Measurements from ENCODE around the gene EDAR. TPM values are rescaled to one million over a fixed set of nuclear protein-coding genes. Genes with fewer than 3 reads are reported as not detected.

Gene EDAR
- polyA plus RNA-seq, 3 donors from 2014 or later, result not detected

- Mint-ChIP-seq H3K27ac (no peak overlapping the region), H3K9me3 (no peaks in the 10 kb centered on the region), H3K4me3 (no peak overlapping the region), H3K4me1 (no peaks in the 10 kb centered on the region), H3K36me3 (no peaks in the 10 kb centered on the region), H3K27me3 (ENCODE audit: low read depth in 3 of 3) (peaks cover 0 to 5% (median 4%) of the 10 kb centered on the region in 3 donors)
- DNase-seq, result no peak
These were observed 61.6 kb downstream of the EDAR start for GRCh38 chr2:108927405-108927804.

DNA sequence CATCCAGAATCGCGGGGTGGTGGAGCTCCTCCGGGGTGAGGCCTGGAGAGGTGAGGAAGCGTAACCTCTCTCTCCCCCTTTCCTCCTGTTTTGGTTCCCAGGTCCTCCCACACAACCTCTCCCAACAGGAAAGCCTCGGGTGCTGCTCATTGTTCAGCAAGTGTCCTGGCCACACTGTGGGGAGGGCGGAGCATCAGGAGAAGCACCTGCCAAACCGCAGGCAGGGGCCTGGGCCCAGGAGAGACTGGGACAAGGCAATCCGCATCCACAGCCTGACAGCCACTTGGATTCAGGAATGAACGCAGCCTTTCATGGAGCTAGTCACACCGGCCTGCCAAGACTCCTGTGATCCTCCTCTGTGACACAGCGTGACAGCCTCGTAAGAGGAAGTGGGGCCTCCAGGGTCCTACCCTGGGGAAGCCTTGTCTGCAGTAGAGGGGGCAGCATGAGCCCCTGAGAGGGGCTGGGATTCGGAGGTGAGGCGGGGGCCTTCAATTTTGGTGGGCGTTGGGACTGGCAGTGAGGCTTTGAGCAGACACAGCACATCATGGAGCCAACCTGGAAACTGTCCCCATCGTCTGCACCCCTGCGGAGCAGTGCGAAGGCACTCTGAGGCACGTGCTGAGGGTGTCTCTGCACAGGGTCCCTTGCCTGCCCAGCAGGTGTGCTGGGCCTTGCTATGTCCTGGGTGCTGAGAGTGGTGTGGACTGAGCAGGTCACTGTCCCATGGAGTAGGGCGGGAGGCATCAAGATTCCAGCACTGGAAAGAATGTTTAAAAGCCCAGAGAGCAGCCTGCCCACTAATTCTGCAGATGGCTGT is 62.2 kb downstream of the EDAR start:
- Mint-ChIP-seq H3K27ac (no peak overlapping the region), H3K4me3 (no peak overlapping the region), H3K9me3 (no peaks in the 10 kb centered on the region), H3K27me3 (ENCODE audit: low read depth in 3 of 3) (peaks cover 0 to 5% (median 0%) of the 10 kb centered on the region in 3 donors), H3K4me1 (no peaks in the 10 kb centered on the region), H3K36me3 (no peaks in the 10 kb centered on the region)
- DNase-seq, result no peak

DNA sequence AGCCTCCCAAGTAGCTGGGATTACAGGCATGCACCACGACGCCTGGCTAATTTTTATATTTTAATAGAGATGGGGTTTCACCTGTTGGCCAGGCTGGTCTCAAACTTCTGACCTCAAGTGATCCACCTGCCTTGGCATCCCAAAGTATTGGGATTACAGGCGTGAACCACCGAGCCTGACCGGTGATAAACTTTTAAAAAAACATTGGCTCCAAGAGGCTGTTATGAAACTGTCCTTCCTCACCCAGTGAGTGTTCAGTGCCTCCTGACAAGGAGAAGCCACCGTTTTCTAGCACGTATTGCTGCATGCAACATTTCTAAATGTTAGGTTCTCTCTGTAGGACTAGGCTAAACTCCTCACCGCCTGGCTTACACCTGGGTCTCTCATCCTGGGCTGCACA is 63.3 kb downstream of the EDAR start:
- Mint-ChIP-seq H3K4me1 (no peaks in the 10 kb centered on the region), H3K27ac (no peak overlapping the region), H3K9me3 (no peaks in the 10 kb centered on the region), H3K27me3 (ENCODE audit: low read depth in 3 of 3) (peaks cover 0 to 5% (median 0%) of the 10 kb centered on the region in 3 donors), H3K4me3 (no peak overlapping the region), H3K36me3 (no peaks in the 10 kb centered on the region)
- no peak for DNase-seq

DNA sequence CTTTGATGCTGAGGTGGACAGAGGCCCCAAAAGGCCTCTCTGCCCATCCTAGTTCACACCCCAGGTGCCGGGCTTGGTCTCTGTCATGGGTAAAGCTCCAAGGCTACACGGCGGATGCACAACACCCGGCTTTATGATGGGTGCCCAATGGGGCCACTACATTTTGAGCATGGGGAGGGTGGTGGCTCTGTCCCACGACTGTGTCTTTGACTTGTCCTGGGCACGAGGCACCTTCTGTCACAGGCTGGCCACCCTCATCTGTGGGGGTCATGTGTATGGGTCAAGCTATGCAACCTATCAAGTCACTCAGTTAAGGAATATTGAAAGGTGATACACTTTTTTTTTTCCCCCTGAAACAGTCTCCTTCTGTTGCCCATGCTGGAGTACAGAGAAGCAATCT is 63.7 kb downstream of the EDAR start:
- peaks cover 0 to 5% (median 2%) of the 10 kb centered on the region in 3 donors for H3K27me3 Mint-ChIP-seq (ENCODE audit: low read depth in 3 of 3)
- no peak overlapping the region for H3K27ac Mint-ChIP-seq
- no peak overlapping the region for H3K4me3 Mint-ChIP-seq
- H3K36me3 Mint-ChIP-seq, result no peaks in the 10 kb centered on the region
- DNase-seq, result no peak
- H3K4me1 Mint-ChIP-seq, result no peaks in the 10 kb centered on the region
- H3K9me3 Mint-ChIP-seq, result no peaks in the 10 kb centered on the region

DNA sequence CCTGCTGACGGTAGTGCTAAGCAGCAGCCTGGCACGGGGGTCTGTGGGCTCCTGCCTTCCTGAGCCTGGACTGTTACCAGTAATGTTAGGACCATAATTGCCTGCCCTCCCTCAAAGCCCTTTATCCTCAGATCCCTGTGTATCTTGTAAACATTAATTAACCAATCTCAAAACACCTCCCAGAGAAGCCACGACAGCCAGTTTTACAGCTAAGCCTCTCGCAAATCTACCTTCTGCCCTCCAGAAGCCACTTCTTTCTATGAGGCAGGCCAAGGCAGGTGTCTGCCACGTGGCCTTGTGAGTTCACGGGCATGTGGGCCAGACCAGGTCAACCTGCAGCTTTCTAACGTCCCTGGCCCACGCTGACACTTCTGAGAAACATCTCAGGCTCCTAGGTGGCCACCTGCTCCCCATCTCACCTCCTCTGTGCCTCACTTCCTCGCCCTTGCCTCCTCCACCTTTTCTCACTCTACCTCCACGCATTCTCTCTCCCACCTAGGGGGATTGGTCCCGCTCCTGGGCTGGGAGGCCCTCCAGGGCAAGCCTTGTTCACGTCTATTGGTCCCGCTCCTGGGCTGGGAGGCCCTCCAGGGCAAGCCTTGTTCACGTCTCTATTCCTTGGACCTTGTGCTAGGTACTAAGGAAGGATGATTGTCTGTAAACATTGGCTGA is 64.3 kb downstream of the EDAR start:
- Mint-ChIP-seq H3K27ac (no peak overlapping the region), H3K4me1 (no peaks in the 10 kb centered on the region), H3K9me3 (no peaks in the 10 kb centered on the region), H3K4me3 (no peak overlapping the region), H3K27me3 (ENCODE audit: low read depth in 3 of 3) (peaks cover 0 to 5% (median 2%) of the 10 kb centered on the region in 3 donors), H3K36me3 (no peaks in the 10 kb centered on the region)
- no peak for DNase-seq

- H3K36me3 Mint-ChIP-seq, result no peaks in the 10 kb centered on the region
- H3K4me3 Mint-ChIP-seq, result no peak overlapping the region
- no peak for DNase-seq
- no peaks in the 10 kb centered on the region for H3K4me1 Mint-ChIP-seq
- no peak overlapping the region for H3K27ac Mint-ChIP-seq
- H3K27me3 Mint-ChIP-seq (ENCODE audit: low read depth in 3 of 3), result peaks cover 0 to 5% (median 2%) of the 10 kb centered on the region in 3 donors
- H3K9me3 Mint-ChIP-seq, result no peaks in the 10 kb centered on the region
These were observed 65.1 kb downstream of the EDAR start for GRCh38 chr2:108923736-108924579.

DNA sequence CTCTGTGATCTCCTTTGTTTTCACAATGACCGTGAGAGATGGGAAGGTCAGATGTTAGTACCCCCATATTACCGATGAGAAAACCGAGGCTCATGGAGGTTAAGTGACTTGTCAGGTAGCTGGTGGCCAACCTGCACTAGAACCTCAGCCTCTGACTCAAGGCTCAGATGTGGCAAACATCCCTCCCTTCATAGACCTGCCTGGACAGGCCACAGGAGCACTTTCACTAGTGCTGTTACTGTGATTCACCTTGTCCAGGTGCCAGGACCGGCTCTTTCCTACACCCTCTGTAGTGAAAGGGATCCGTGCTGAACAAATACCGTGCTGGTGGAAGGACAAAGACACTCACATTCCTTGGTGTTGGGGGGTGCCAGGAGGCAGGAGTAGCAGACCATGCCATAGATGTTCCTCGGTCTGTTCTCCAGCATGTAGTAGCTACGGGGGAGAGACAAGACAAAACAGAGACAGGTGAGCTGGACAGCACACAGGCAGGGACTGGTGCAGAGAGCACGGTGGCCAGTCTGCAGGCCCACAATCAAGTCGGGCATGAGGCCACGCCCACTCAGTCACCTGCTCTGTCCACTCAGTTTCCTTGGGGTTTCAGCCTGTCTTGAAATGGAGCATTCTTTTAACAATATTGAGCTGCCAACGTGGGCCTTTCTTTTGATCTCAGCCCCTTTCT is 65.9 kb downstream of the EDAR start:
- H3K36me3 Mint-ChIP-seq, result no peaks in the 10 kb centered on the region
- H3K27ac Mint-ChIP-seq, result no peak overlapping the region
- H3K27me3 Mint-ChIP-seq (ENCODE audit: low read depth in 3 of 3), result peaks cover 0 to 5% (median 2%) of the 10 kb centered on the region in 3 donors
- no peak overlapping the region for H3K4me3 Mint-ChIP-seq
- H3K4me1 Mint-ChIP-seq, result no peaks in the 10 kb centered on the region
- no peak for DNase-seq
- H3K9me3 Mint-ChIP-seq, result no peaks in the 10 kb centered on the region

DNA sequence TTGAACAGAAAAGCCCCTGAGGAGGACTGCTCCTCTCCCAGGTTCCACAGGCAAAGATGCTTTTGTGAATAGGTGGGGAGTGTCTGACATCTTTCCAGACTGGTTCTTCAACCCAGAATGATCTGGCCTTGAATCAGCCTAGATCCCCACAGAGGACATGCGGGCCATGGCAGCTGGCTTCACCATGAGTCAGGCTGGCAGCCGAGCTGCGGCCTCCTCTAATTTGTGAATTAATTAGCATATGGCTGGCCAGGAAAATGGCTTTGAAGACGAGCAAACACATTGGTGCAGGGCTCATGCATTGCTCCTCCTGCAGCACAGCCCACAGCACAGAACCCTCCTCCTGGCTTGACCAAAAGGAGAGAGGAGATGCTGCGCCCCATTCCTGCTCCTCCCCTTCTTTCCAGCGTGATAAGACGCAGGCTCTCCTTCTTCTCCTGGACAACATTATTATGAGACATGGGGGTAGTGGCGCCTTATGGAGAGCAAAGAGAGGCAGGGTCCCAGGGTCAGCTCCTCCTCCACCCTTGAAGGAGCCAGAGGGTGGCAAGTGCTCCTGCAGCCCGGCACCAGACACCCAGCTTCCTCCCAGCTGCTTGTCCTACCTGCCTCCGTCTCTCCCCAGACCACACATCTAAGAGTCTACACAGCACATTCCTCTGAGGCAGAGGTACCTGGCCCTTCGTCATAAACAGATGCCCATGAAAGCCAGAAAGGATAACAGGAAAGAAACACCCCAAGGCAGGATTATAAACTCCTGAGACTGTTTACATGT is 66.7 kb downstream of the EDAR start:
- peaks cover 0 to 2% (median 2%) of the 10 kb centered on the region in 3 donors for H3K27me3 Mint-ChIP-seq (ENCODE audit: low read depth in 3 of 3)
- no peaks in the 10 kb centered on the region for H3K4me1 Mint-ChIP-seq
- DNase-seq, result no peak
- H3K36me3 Mint-ChIP-seq, result no peaks in the 10 kb centered on the region
- H3K4me3 Mint-ChIP-seq, result no peak overlapping the region
- H3K9me3 Mint-ChIP-seq, result no peaks in the 10 kb centered on the region
- H3K27ac Mint-ChIP-seq, result no peak overlapping the region

- Mint-ChIP-seq H3K4me3 (no peak overlapping the region), H3K4me1 (no peaks in the 10 kb centered on the region), H3K27me3 (ENCODE audit: low read depth in 3 of 3) (peaks cover 0 to 2% (median 2%) of the 10 kb centered on the region in 3 donors), H3K27ac (no peak overlapping the region), H3K9me3 (no peaks in the 10 kb centered on the region), H3K36me3 (no peaks in the 10 kb centered on the region)
- no peak for DNase-seq
These were observed 67.7 kb downstream of the EDAR start for GRCh38 chr2:108921096-108922030.

- H3K4me3 Mint-ChIP-seq, result no peak overlapping the region
- H3K4me1 Mint-ChIP-seq, result no peaks in the 10 kb centered on the region
- H3K27me3 Mint-ChIP-seq (ENCODE audit: low read depth in 3 of 3), result peaks cover 0 to 2% (median 2%) of the 10 kb centered on the region in 3 donors
- DNase-seq, result no peak
- H3K9me3 Mint-ChIP-seq, result no peaks in the 10 kb centered on the region
- H3K36me3 Mint-ChIP-seq, result no peaks in the 10 kb centered on the region
- H3K27ac Mint-ChIP-seq, result no peak overlapping the region
These were observed 68.3 kb downstream of the EDAR start for GRCh38 chr2:108920686-108921085.

DNA sequence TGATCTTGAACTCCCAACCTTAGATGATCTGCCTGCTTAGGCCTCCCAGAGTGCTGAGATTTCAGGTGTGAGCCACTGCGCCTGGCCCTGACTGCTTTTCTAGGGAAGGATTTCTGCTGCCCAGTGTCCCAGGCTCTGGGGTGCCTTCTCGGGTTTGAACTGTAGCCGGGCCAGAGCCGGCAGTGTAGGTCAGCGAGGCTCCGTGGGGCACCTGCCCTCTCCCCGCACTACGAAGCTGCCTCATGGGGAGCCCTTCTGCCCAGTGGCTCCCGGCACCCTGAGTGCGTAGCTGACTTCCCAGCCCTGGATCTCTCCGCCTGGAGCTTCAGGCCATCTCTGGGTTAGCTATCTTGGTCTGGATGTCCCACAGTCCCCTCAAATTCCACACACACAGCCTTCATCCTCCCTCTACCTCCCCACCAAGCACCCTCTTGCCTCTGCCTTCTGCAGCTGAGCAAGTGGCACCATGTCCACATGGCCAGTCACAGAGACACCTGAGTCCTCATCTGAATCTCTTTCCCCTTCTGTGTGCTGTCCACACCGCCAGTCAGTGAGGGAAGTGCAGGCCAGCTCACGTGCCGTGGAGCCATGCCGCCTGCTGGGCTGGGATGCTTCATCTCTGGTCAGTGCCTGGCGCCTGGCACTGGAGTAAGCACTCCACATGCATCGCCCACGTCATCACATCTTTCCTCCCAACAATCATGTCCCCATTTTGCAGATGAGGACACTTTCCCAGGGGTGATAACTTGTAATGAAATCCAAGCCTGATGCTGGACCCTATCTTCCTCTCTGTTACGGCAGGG is 69.2 kb downstream of the EDAR start:
- Mint-ChIP-seq H3K27me3 (ENCODE audit: low read depth in 3 of 3) (peaks cover 0 to 2% (median 2%) of the 10 kb centered on the region in 3 donors), H3K36me3 (no peaks in the 10 kb centered on the region), H3K9me3 (no peaks in the 10 kb centered on the region), H3K4me1 (no peaks in the 10 kb centered on the region), H3K27ac (no peak overlapping the region), H3K4me3 (no peak overlapping the region)
- DNase-seq, result no peak

Measured in immature natural killer cell (primary cell).